HG03039 (cell line): ENCODE results near the gene SLC25A12.
"Not testable (repeated sequence)": the region's sequence is repeated elsewhere in the genome, so short reads cannot be mapped to it uniquely, and the experiment has no call there.

Experiments
- ATAC-seq: cut with Tn5 transposase; IDR thresholded peaks from one replicate; pipeline ENCODE4 v1.9.1; 2021; ENCODE audit warnings: mild to moderate bottlenecking, moderate library complexity; ENCODE audit not compliant: unreplicated experiment

Gene SLC25A12

GRCh38 chr2:171893824-171894611 lies at the start of gene SLC25A12:
Gene SLC25A12 (minus strand): TSS chr2:171894244. CDS start chr2:171894214, 30 bp downstream.
- peak; percentile 90 for ATAC-seq

GRCh38 chr2:171941316-171941699 lies 47.3 kb upstream of the SLC25A12 start:
- no peak for ATAC-seq

GRCh38 chr2:171939743-171940071 lies 45.7 kb upstream of the SLC25A12 start:
- no peak for ATAC-seq

GRCh38 chr2:171939058-171939742 lies 45.2 kb upstream of the SLC25A12 start:
- no peak for ATAC-seq

GRCh38 chr2:171930385-171930784 lies 36.3 kb upstream of the SLC25A12 start:
- ATAC-seq = no peak

GRCh38 chr2:171924170-171924942 lies 30.3 kb upstream of the SLC25A12 start:
- no peak for ATAC-seq

- no peak for ATAC-seq
Measured at GRCh38 chr2:171923206-171923605, 29.2 kb upstream of the SLC25A12 start.

GRCh38 chr2:171922230-171923022 lies 28.4 kb upstream of the SLC25A12 start, which contains the start of gene HAT1:
Gene HAT1 (plus strand): TSS chr2:171922461. CDS start chr2:171922501, 40 bp downstream.
- peak; percentile 95 for ATAC-seq

GRCh38 chr2:171921970-171922229 lies 27.9 kb upstream of the SLC25A12 start:
- ATAC-seq = no peak

GRCh38 chr2:171919453-171919852 lies 25.4 kb upstream of the SLC25A12 start:
- no peak for ATAC-seq

GRCh38 chr2:171913517-171913916 lies 19.5 kb upstream of the SLC25A12 start:
- ATAC-seq = no peak

GRCh38 chr2:171910494-171910893 lies 16.4 kb upstream of the SLC25A12 start:
- no peak for ATAC-seq

GRCh38 chr2:171909266-171909665 lies 15.2 kb upstream of the SLC25A12 start:
- ATAC-seq = no peak

- ATAC-seq = no peak
Measured at GRCh38 chr2:171908235-171908634, 14.2 kb upstream of the SLC25A12 start.

- ATAC-seq = no peak
Measured at GRCh38 chr2:171902840-171903420, 8.9 kb upstream of the SLC25A12 start.

- ATAC-seq = not testable (repeated sequence)
Measured at GRCh38 chr2:171899623-171900282, 5.7 kb upstream of the SLC25A12 start.

GRCh38 chr2:171895786-171896185 lies 1.7 kb upstream of the SLC25A12 start:
- ATAC-seq = no peak

GRCh38 chr2:171894612-171894947 lies 536 bp upstream of the SLC25A12 start:
- no peak for ATAC-seq

- no peak for ATAC-seq
Measured at GRCh38 chr2:171893196-171893823, 734 bp downstream of the SLC25A12 start.

- no peak for ATAC-seq
Measured at GRCh38 chr2:171889808-171890207, 4.2 kb downstream of the SLC25A12 start.
